AG10803 (cell line): ENCODE results near the gene SLC6A6.

ENCODE experiments used
- DNase-seq: peaks from one replicate; pipeline ENCODE4 v3.0.0; 2010; ENCODE audit warnings: low read depth
- H3K4me3 ChIP-seq: 2 replicates; pipeline ENCODE4 v1.5.1; 2011; ENCODE audit warnings: mild to moderate bottlenecking, low read length, control low read depth
- CTCF ChIP-seq: conservative IDR thresholded peaks from 2 replicates; pipeline ENCODE4 v1.5.1; 2011; ENCODE audit warnings: mild to moderate bottlenecking, low read length, control low read depth, inconsistent platforms

Gene SLC6A6

GRCh38 chr3:14490831-14491230 lies 88.4 kb downstream of the SLC6A6 start:
- no peak for DNase-seq
- no peak for TF ChIP-seq CTCF

GRCh38 chr3:14491396-14492190 lies 89.2 kb downstream of the SLC6A6 start:
- DNase-seq: no peak
- H3K4me3 ChIP-seq: no peak overlapping the region
- no peak for TF ChIP-seq CTCF

More at GRCh38 chr3:14490831-14491230, 88.4 kb downstream of the SLC6A6 start:
- H3K4me3 ChIP-seq: no peak overlapping the region

- DNase-seq: no peak
- no peak overlapping the region for H3K4me3 ChIP-seq
- no peak for TF ChIP-seq CTCF
Measured at GRCh38 chr3:14492948-14493881, 90.8 kb downstream of the SLC6A6 start.

- H3K4me3 ChIP-seq: no peak overlapping the region
- DNase-seq: no peak
- no peak for TF ChIP-seq CTCF
Measured at GRCh38 chr3:14494279-14494972, 92.0 kb downstream of the SLC6A6 start.

- DNase-seq: no peak
- no peak overlapping the region for H3K4me3 ChIP-seq
- no peak for TF ChIP-seq CTCF
Measured at GRCh38 chr3:14494973-14495300, 92.5 kb downstream of the SLC6A6 start.

GRCh38 chr3:14496351-14496750 lies 93.9 kb downstream of the SLC6A6 start:
- DNase-seq: no peak
- H3K4me3 ChIP-seq: no peak overlapping the region
- TF ChIP-seq CTCF: no peak
